Astrocyte of the spinal cord (primary cell): ENCODE measurements around the gene TPGS2.
A peak's percentile ranks its signal among the peaks of the same experiment; 100 is the strongest.

Experiments
- DNase-seq: peaks from one replicate; pipeline ENCODE4 v3.0.0; 2011; ENCODE audit warnings: low read depth, low spot score
- H3K4me3 ChIP-seq: 2 replicates; pipeline ENCODE4 v1.5.1; 2011; ENCODE audit warnings: low read depth, mild to moderate bottlenecking, low read length, moderate library complexity
- in situ Hi-C: cut with HindIII; loops from 2 replicates; pipeline ENCODE4 v1.10.0; 2017; ENCODE audit warnings: low sequenced_read_pairs
- TF ChIP-seq, protein P1 (sequence below): IDR thresholded peaks from 2 replicates; pipeline ENCODE4 v1.5.1; 2012; ENCODE audit warnings: low read depth, mild to moderate bottlenecking, low read length, inconsistent platforms

The TPGS2 gene

GRCh38 chr18:36761186-36761698, 67.6 kb downstream of the TPGS2 start:
- in situ Hi-C loops, result no loop called here
- DNase-seq, result no peak
- no peak overlapping the region for H3K4me3 ChIP-seq
- TF ChIP-seq, protein P1, sequence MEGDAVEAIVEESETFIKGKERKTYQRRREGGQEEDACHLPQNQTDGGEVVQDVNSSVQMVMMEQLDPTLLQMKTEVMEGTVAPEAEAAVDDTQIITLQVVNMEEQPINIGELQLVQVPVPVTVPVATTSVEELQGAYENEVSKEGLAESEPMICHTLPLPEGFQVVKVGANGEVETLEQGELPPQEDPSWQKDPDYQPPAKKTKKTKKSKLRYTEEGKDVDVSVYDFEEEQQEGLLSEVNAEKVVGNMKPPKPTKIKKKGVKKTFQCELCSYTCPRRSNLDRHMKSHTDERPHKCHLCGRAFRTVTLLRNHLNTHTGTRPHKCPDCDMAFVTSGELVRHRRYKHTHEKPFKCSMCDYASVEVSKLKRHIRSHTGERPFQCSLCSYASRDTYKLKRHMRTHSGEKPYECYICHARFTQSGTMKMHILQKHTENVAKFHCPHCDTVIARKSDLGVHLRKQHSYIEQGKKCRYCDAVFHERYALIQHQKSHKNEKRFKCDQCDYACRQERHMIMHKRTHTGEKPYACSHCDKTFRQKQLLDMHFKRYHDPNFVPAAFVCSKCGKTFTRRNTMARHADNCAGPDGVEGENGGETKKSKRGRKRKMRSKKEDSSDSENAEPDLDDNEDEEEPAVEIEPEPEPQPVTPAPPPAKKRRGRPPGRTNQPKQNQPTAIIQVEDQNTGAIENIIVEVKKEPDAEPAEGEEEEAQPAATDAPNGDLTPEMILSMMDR, result no peak

DNA sequence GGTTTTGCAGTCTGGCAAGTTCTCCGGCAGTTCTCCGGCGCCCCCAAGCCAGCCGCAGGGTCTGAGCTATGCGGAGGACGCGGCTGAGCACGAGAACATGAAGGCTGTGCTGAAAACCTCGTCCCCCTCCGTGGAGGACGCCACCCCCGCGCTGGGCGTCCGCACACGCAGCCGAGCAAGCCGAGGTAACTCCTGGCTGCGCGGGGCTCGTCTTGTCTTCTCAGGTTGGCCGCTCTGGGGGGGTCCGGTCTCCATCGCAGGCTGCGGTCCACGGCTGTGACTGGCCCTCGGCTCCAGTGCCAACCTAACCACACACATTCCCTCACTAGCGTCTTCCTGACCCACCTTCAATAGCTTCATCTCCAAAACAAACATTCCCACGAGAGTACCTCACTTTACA, 68.2 kb downstream of the TPGS2 start:
- TF ChIP-seq, protein P1, result no peak
- no peak overlapping the region for H3K4me3 ChIP-seq
- in situ Hi-C loops, result no loop called here
- DNase-seq, result no peak

- in situ Hi-C loops, result no loop called here
- TF ChIP-seq, protein P1, result no peak
- no peak overlapping the region for H3K4me3 ChIP-seq
- DNase-seq, result no peak
These were observed 69.5 kb downstream of the TPGS2 start for GRCh38 chr18:36759167-36759776.

- in situ Hi-C loops, result no loop called here
These were observed 70.2 kb downstream of the TPGS2 start for GRCh38 chr18:36758623-36759022.

DNA sequence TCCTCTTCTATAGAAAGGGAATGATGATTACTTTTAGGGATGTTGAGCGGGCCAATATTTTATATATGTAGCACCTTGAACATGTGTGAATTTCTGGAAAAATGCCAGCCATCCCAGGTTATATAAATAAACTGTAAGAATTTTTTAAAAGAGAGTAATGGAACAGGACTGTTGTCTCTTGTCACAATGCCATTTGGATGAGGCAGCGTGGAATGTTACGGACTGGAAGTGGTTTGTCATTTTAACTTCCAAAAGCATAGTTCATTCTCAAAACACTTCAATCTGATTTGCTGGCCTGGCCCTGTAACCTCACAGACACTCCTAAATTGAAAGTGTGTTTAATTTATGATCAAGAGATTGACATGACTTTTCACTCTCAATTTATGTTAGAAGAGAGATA, 70.8 kb downstream of the TPGS2 start:
- in situ Hi-C loops, result no loop called here

More at GRCh38 chr18:36758623-36759022, 70.2 kb downstream of the TPGS2 start:
- DNase-seq, result no peak
- TF ChIP-seq, protein P1, result no peak
- no peak overlapping the region for H3K4me3 ChIP-seq

DNA sequence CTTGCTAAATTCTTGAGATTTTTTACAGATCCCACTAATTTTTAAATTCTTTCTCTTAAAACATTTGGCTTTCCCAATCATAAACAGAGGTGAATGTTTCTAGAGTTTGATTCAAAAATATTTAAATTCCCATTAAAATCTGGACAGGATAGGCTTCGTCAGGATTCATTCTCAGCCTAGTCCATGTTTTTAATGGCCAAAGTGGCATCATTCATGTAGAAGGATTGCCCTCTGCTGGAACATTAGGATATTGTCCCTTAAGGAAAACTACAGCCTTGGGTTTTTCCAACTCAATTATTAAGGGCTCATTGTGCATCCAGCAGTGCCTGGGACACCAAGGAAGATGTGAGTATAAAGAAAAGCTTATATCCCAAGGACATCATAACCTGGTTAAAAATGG, 71.7 kb downstream of the TPGS2 start:
- H3K4me3 ChIP-seq, result no peak overlapping the region
- peak; percentile 70 for DNase-seq
- TF ChIP-seq, protein P1, result peak; percentile 63
- in situ Hi-C loops, result no loop called here

More for the DNA sequence above, 70.8 kb downstream of the TPGS2 start:
- TF ChIP-seq, protein P1, result no peak
- H3K4me3 ChIP-seq, result no peak overlapping the region
- DNase-seq, result no peak
